IMR-90 (cell line): Measurements from ENCODE around the gene GPRC5C. TPM values are rescaled to one million over a fixed set of nuclear protein-coding genes. Genes with fewer than 3 reads are reported as not detected.

Experiments used
- ATAC-seq: fragments of 200-7000 bp; cut with Tn5 transposase; 2 replicates; pipeline ENCODE4 v1.9.1; 2020; ENCODE audit warnings: low read depth, mild to moderate bottlenecking, moderate library complexity
- Bru-seq: library from RNA; stranded (reverse); fragments of 400-500 nt; gene quantifications from one replicate; lab custom pipeline; 2021; lab: Mats Ljungman, UMichigan
- BruChase-seq, 2 experiments: library from RNA; stranded (reverse); fragments of 400-500 nt; gene quantifications; one replicate each; lab custom pipeline; 2021; lab: Mats Ljungman, UMichigan
- BruUV-seq: library from RNA; stranded (reverse); fragments of 400-500 nt; replicated peaks from 2 replicates; lab custom pipeline; 2021; lab: Mats Ljungman, UMichigan
- CTCF ChIA-PET: fragments of 300-600 bp; formaldehyde crosslinking; extraction: SDS; loops from one replicate; lab custom pipeline; 2021; ENCODE audit warnings: antibody characterized with exemption; lab: Yijun Ruan, JAX
- POLR2A ChIA-PET: fragments of 300-600 bp; sonication (Branson Sonifier 250); formaldehyde crosslinking; loops from one replicate; lab custom pipeline; 2022; ENCODE audit warnings: antibody characterized with exemption; ENCODE audit not compliant: unreplicated experiment; lab: Charles Lee
- DNase-seq: peaks from one replicate; pipeline ENCODE4 v3.0.0; 2013
- H2AFZ ChIP-seq: replicated peaks from 2 replicates; pipeline ENCODE3; 2013; ENCODE audit warnings: low read length, mild to moderate bottlenecking; ENCODE audit not compliant: poor library complexity
- H2AK5ac ChIP-seq: 2 replicates; pipeline ENCODE4 v1.6.1; 2013; ENCODE audit warnings: low read depth, low read length, inconsistent platforms
- H2AK9ac ChIP-seq: replicated peaks from 2 replicates; pipeline ENCODE3; 2013; ENCODE audit warnings: mild to moderate bottlenecking, low read depth, low read length, moderate library complexity; ENCODE audit not compliant: poor library complexity
- H2BK120ac ChIP-seq: 2 replicates; pipeline ENCODE4 v1.6.1; 2013; ENCODE audit warnings: low read depth, low read length, inconsistent platforms
- H2BK15ac ChIP-seq: 3 replicates; pipeline ENCODE4 v1.6.1; 2013; ENCODE audit warnings: low read depth, low read length, inconsistent platforms
- H2BK20ac ChIP-seq: 2 replicates; pipeline ENCODE4 v1.6.1; 2013; ENCODE audit warnings: low read depth, mild to moderate bottlenecking, inconsistent platforms, low read length, moderate library complexity
- H2BK5ac ChIP-seq: 2 replicates; pipeline ENCODE4 v1.6.1; 2013; ENCODE audit warnings: mild to moderate bottlenecking, low read depth, low read length, inconsistent platforms; ENCODE audit not compliant: poor library complexity, severe bottlenecking
- H3K14ac ChIP-seq: replicated peaks from 2 replicates; pipeline ENCODE4 v1.6.1; 2013; ENCODE audit warnings: low read depth, low read length, inconsistent platforms
- H3K18ac ChIP-seq: 2 replicates; pipeline ENCODE4 v1.6.1; 2013; ENCODE audit warnings: low read depth, low read length, control low read depth
- H3K23ac ChIP-seq: 2 replicates; pipeline ENCODE4 v1.6.1; 2013; ENCODE audit warnings: low read depth, low read length, inconsistent platforms
- H3K27ac ChIP-seq: 2 replicates; pipeline ENCODE4 v1.5.1; 2013; ENCODE audit warnings: mild to moderate bottlenecking, control low read depth, low read length; ENCODE audit not compliant: insufficient read depth
- H3K27me3 ChIP-seq: 2 replicates; pipeline ENCODE4 v1.6.1; 2013; ENCODE audit warnings: low read length; ENCODE audit not compliant: control insufficient read depth, insufficient read depth
- H3K36me3 ChIP-seq: 2 replicates; pipeline ENCODE4 v1.6.1; 2013; ENCODE audit warnings: low read length, mixed read lengths; ENCODE audit not compliant: control insufficient read depth, insufficient read depth
- H3K4ac ChIP-seq: 2 replicates; pipeline ENCODE4 v1.6.1; 2013; ENCODE audit warnings: low read depth, low read length, inconsistent platforms
- H3K4me1 ChIP-seq: 2 replicates; pipeline ENCODE4 v1.6.1; 2013; ENCODE audit warnings: low read length, mixed read lengths; ENCODE audit not compliant: control insufficient read depth, insufficient read depth
- H3K4me2 ChIP-seq: 2 replicates; pipeline ENCODE4 v1.6.1; 2013; ENCODE audit warnings: low read depth, mild to moderate bottlenecking, control low read depth, low read length, moderate library complexity
- H3K4me3 ChIP-seq: 2 replicates; pipeline ENCODE4 v1.5.1; 2013; ENCODE audit warnings: low read depth, mild to moderate bottlenecking, control low read depth, low read length, moderate library complexity; ENCODE audit not compliant: insufficient read depth
- H3K56ac ChIP-seq: 2 replicates; pipeline ENCODE4 v1.6.1; 2013; ENCODE audit warnings: low read length, inconsistent platforms; ENCODE audit not compliant: insufficient read depth; ENCODE audit errors: extremely low read depth
- H3K79me1 ChIP-seq, 2 experiments: 2 replicates each; pipeline ENCODE4 v1.6.1; 2013; ENCODE audit warnings: low read length in 2 of 2, inconsistent platforms in 1 of 2, low read depth in 1 of 2
- H3K9ac ChIP-seq: 2 replicates; pipeline ENCODE4 v1.6.1; 2013; ENCODE audit warnings: low read depth, low read length, control low read depth
- H3K9me1 ChIP-seq: 2 replicates; pipeline ENCODE4 v1.6.1; 2013; ENCODE audit warnings: low read length, inconsistent platforms; ENCODE audit not compliant: insufficient read depth
- H3K9me3 ChIP-seq: 2 replicates; pipeline ENCODE4 v1.6.1; 2013; ENCODE audit warnings: low read length; ENCODE audit not compliant: control insufficient read depth, insufficient read depth
- H4K20me1 ChIP-seq: 2 replicates; pipeline ENCODE4 v1.6.1; 2013; ENCODE audit warnings: low read length, inconsistent platforms; ENCODE audit not compliant: insufficient read depth
- H4K5ac ChIP-seq: 2 replicates; pipeline ENCODE4 v1.6.1; 2013; ENCODE audit warnings: mild to moderate bottlenecking, low read depth, low read length, control low read depth
- H4K8ac ChIP-seq, 2 experiments: 2 replicates each; pipeline ENCODE4 v1.6.1; 2013; ENCODE audit warnings: low read depth in 2 of 2, low read length in 2 of 2, control low read depth in 1 of 2, inconsistent platforms in 1 of 2
- H4K91ac ChIP-seq: 2 replicates; pipeline ENCODE4 v1.6.1; 2013; ENCODE audit warnings: low read depth, low read length, inconsistent platforms; ENCODE audit not compliant: insufficient read depth
- CEBPB ChIP-seq: IDR thresholded peaks from 2 replicates; pipeline ENCODE4 v1.6.1; 2012; ENCODE audit warnings: low read depth, low read length, improper control_type of control experiment
- CHD1 ChIP-seq: IDR thresholded peaks from 2 replicates; pipeline ENCODE4 v1.6.1; 2012; ENCODE audit warnings: low read depth, low read length, improper control_type of control experiment
- FOS ChIP-seq: fragments of 150-350 bp; IDR thresholded peaks from 2 replicates; pipeline ENCODE4 v1.6.1; 2016; ENCODE audit warnings: low read depth, low read length
- MAFK ChIP-seq: IDR thresholded peaks from 2 replicates; pipeline ENCODE4 v1.6.1; 2012; ENCODE audit warnings: low read depth, low read length, improper control_type of control experiment
- MXI1 ChIP-seq: IDR thresholded peaks from 2 replicates; pipeline ENCODE4 v1.6.1; 2012; ENCODE audit warnings: low read depth, mild to moderate bottlenecking, low read length, moderate library complexity, borderline replicate concordance
- NFE2L2 ChIP-seq: fragments of 150-350 bp; IDR thresholded peaks from 2 replicates; pipeline ENCODE4 v1.6.1; 2016; ENCODE audit warnings: low read depth, mild to moderate bottlenecking, low read length
- POLR2A ChIP-seq: IDR thresholded peaks from 2 replicates; pipeline ENCODE4 v1.6.1; 2012; ENCODE audit warnings: mild to moderate bottlenecking, low read depth, low read length
- RAD21 ChIP-seq: IDR thresholded peaks from 2 replicates; pipeline ENCODE4 v1.6.1; 2012; ENCODE audit warnings: low read length, improper control_type of control experiment
- RCOR1 ChIP-seq: IDR thresholded peaks from 2 replicates; pipeline ENCODE4 v1.6.1; 2012; ENCODE audit warnings: mild to moderate bottlenecking, low read length, improper control_type of control experiment; ENCODE audit not compliant: insufficient replicate concordance
- RFX5 ChIP-seq: IDR thresholded peaks from 2 replicates; pipeline ENCODE4 v1.8.0; 2012; ENCODE audit warnings: low read depth, mild to moderate bottlenecking, low read length, moderate library complexity
- SMC3 ChIP-seq: fragments of 150-350 bp; IDR thresholded peaks from 2 replicates; pipeline ENCODE4 v1.6.1; 2016; ENCODE audit warnings: low read depth, mild to moderate bottlenecking, antibody characterized with exemption, low read length, moderate library complexity
- WGBS, 2 experiments: methylation state at CpG; one replicate each; pipeline versions ENCODE4 v1.1.5 to v1.1.7; 2013; ENCODE audit warnings: missing lambda C conversion rate in 2 of 2; ENCODE audit not compliant: insufficient read length in 1 of 2; ENCODE audit errors: extremely low coverage in 2 of 2; 5-methylcytosine and 5-hydroxymethylcytosine counted together
- dilution Hi-C: fragments of 300-500 bp; cut with HindIII; formaldehyde crosslinking; loops from one replicate; pipeline ENCODE4 v1.14.3; 2018; ENCODE audit warnings: low sequenced_read_pairs; ENCODE audit not compliant: unreplicated experiment
- in situ Hi-C: fragments of 300-500 bp; cut with MboI; formaldehyde crosslinking; loops from 3 replicates; pipeline ENCODE4 v1.14.3; 2019; ENCODE audit warnings: low sequenced_read_pairs, inconsistent platforms, mixed read lengths
- intact Hi-C: fragments of 100-400 bp; cut with micrococcal nuclease; formaldehyde crosslinking; loops from 2 replicates; pipeline ENCODE4 v1.10.0; 2022
- long read RNA-seq: library from polyadenylated mRNA; unstranded; transcript quantifications from one replicate; pipeline ENCODE4 v2.0.0, GENCODE V29; 2021; ENCODE audit not compliant: unreplicated experiment
- polyA plus RNA-seq, 3 experiments: library from polyadenylated mRNA; depleted of rRNA; stranded (reverse); fragments of >200 nt; gene quantifications; 2 replicates each; pipeline ENCODE4 v1.2.3, GENCODE V29; 2012; ENCODE audit warnings: low replicate concordance in 1 of 3
- total RNA-seq: library from RNA; depleted of rRNA; stranded (reverse); fragments of >200 nt; gene quantifications from 2 replicates; pipeline ENCODE4 v1.2.3, GENCODE V29; 2012; rRNA removed
- TF ChIP-seq, protein P1 (sequence below): fragments of 150-350 bp; IDR thresholded peaks from 2 replicates; pipeline ENCODE4 v1.6.1; 2017; ENCODE audit warnings: mild to moderate bottlenecking, antibody characterized with exemption, low read length, low read depth
- TF ChIP-seq, protein P2 (sequence below): conservative IDR thresholded peaks from 2 replicates; pipeline ENCODE4 v1.5.1; 2012; ENCODE audit warnings: mild to moderate bottlenecking, low read depth, low read length, improper control_type of control experiment

GPRC5C gene, protein sequence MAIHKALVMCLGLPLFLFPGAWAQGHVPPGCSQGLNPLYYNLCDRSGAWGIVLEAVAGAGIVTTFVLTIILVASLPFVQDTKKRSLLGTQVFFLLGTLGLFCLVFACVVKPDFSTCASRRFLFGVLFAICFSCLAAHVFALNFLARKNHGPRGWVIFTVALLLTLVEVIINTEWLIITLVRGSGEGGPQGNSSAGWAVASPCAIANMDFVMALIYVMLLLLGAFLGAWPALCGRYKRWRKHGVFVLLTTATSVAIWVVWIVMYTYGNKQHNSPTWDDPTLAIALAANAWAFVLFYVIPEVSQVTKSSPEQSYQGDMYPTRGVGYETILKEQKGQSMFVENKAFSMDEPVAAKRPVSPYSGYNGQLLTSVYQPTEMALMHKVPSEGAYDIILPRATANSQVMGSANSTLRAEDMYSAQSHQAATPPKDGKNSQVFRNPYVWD
- not detected in 2 replicates for total RNA-seq
- not detected in 2 replicates for polyA plus RNA-seq (2012; rRNA removed)
- polyA plus RNA-seq (2012; cell fraction: cytosol; rRNA removed), result 0.03 and 0.17 TPM in 2 replicates
- polyA plus RNA-seq (2012; cell fraction: nucleus; rRNA removed; ENCODE audit: low replicate concordance), result not detected in 2 replicates
- Bru-seq, nascent RNA, result percentile 9 among the genes with signal in this experiment
- percentile 14 among the genes with signal in this experiment for BruChase-seq, experiment 1, labeled RNA remaining after a 6-hour chase
- BruChase-seq, experiment 2, labeled RNA remaining after a 2-hour chase, result percentile 11 among the genes with signal in this experiment
- long read RNA-seq, result 0 reads

DNA sequence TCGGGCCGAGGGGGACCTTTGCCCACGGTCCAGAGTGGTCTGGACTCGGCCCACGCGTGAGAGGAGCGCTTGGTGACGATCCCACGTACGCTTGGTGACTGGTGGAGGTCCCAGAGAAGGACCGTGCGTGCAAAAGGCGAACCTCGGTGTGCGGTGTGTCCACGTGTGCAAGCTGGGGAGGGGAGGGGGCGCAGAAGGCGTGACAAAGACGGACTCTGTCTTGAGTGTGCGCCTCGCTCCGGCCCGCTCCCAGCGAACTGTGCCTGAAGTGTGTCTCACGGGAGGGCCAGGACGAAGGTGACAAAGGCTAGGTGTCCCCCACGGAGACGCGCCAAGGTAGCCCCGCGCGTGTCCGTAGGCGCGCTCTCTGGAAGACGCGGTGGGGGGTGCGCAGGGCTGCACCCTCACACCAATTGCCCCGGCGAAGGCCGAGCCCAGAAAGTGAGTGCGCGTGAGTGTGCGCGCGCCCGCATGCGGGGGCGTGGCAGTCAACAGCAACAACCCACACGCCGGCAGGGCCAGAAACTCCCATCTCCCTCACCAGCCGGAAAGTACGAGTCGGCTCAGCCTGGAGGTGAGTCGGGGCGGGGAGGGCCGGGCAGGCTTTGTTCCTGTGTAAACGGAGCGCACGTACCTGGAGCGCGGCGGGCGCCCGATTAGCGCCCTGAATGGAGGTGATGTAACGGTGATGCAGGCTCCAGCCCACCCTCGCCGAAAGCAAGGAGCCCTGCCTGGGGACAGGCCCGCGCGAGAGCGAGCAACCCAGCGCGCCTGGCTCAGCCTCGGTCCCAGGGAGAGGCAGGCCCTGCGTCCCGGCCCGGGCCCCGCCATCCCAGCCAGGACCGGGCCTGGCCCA, at the start of gene GPRC5C:
Gene GPRC5C, plus strand, starts transcription at position 521 of the 856 bp plus-strand sequence. CDS start 7,689 bp downstream, outside the sequence.
- Histone ChIP-seq H2BK5ac (no peak within 1 kb of the TSS), H3K18ac (no peak within 1 kb of the TSS), H2BK120ac (no peak within 1 kb of the TSS), H2BK15ac (no peak within 1 kb of the TSS), H4K8ac (no peak within 1 kb of the TSS), H3K56ac (no peak within 1 kb of the TSS), H4K5ac (no peak within 1 kb of the TSS), H3K27ac (no peak within 1 kb of the TSS), H4K91ac (no peak within 1 kb of the TSS), H2AK9ac (no peak within 1 kb of the TSS), H3K4me3 (no peak within 1 kb of the TSS), H3K23ac (no peak within 1 kb of the TSS), H3K4me2 (no peak within 1 kb of the TSS), H3K4ac (no peak within 1 kb of the TSS), H3K9me3 (peaks cover 5% of the 10 kb centered on the region), H3K14ac (no peak within 1 kb of the TSS), H3K9me1 (no peaks in the 10 kb centered on the region), H3K36me3 (no peaks in the 10 kb centered on the region), H2BK20ac (no peak within 1 kb of the TSS), H3K9ac (no peak within 1 kb of the TSS), H4K20me1 (no peaks in the 10 kb centered on the region), H3K27me3 (peaks cover 9% of the 10 kb centered on the region; the same call in 1 of the 2 replicates), H3K79me1 (no peaks in the 10 kb centered on the region), H2AK5ac (no peak within 1 kb of the TSS), H3K4me1 (no peaks in the 10 kb centered on the region), H2AFZ (peak within 1 kb of the TSS; percentile 7)
- in situ Hi-C loops, result no loop called here
- DNase-seq (no peak), ATAC-seq (no peak)
- ChIA-PET CTCF (no interaction called here), POLR2A (no interaction called here)
- dilution Hi-C loops, result no loop called here
- BruUV-seq, result no TSS peak
- WGBS, 2 experiments, result 0% methylated on average over 9 of the region's 81 CpGs; no CpG with 5 or more reads in 1 of the 2 experiments
- intact Hi-C loops, result no loop called here
- TF ChIP-seq FOS, result no peak
- TF ChIP-seq POLR2A, result no peak
- no peak for TF ChIP-seq CHD1
- no peak for TF ChIP-seq SMC3
- TF ChIP-seq, protein P1, sequence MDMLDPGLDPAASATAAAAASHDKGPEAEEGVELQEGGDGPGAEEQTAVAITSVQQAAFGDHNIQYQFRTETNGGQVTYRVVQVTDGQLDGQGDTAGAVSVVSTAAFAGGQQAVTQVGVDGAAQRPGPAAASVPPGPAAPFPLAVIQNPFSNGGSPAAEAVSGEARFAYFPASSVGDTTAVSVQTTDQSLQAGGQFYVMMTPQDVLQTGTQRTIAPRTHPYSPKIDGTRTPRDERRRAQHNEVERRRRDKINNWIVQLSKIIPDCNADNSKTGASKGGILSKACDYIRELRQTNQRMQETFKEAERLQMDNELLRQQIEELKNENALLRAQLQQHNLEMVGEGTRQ, result no peak
- no peak for TF ChIP-seq CEBPB
- no peak for TF ChIP-seq RFX5
- no peak for TF ChIP-seq RAD21
- no peak for TF ChIP-seq RCOR1
- TF ChIP-seq, protein P2, sequence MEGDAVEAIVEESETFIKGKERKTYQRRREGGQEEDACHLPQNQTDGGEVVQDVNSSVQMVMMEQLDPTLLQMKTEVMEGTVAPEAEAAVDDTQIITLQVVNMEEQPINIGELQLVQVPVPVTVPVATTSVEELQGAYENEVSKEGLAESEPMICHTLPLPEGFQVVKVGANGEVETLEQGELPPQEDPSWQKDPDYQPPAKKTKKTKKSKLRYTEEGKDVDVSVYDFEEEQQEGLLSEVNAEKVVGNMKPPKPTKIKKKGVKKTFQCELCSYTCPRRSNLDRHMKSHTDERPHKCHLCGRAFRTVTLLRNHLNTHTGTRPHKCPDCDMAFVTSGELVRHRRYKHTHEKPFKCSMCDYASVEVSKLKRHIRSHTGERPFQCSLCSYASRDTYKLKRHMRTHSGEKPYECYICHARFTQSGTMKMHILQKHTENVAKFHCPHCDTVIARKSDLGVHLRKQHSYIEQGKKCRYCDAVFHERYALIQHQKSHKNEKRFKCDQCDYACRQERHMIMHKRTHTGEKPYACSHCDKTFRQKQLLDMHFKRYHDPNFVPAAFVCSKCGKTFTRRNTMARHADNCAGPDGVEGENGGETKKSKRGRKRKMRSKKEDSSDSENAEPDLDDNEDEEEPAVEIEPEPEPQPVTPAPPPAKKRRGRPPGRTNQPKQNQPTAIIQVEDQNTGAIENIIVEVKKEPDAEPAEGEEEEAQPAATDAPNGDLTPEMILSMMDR, result no peak
- TF ChIP-seq NFE2L2, result no peak
- TF ChIP-seq MAFK, result no peak
- TF ChIP-seq MXI1, result no peak
